HCT116 (cell line): ENCODE measurements around the gene MED16. TPM values are rescaled to one million over a fixed set of nuclear protein-coding genes. Genes with fewer than 3 reads are reported as not detected.
"Not testable (repeated sequence)": the region's sequence is repeated elsewhere in the genome, so short reads cannot be mapped to it uniquely, and the experiment has no call there.

Source experiments
- ATAC-seq: fragments of 200-7000 bp; cut with Tn5 transposase; 2 replicates; pipeline ENCODE4 v1.9.1; 2020; ENCODE audit warnings: mild to moderate bottlenecking, moderate library complexity
- BruUV-seq: library from RNA; stranded (reverse); fragments of 400-500 nt; replicated peaks from 2 replicates; lab custom pipeline; 2021; lab: Mats Ljungman, UMichigan
- CTCF ChIA-PET: fragments of 300-600 bp; sonication (Branson Sonifier 250); formaldehyde crosslinking; loops from one replicate; lab custom pipeline; 2021; ENCODE audit warnings: antibody characterized with exemption; lab: Charles Lee
- POLR2A ChIA-PET: fragments of 300-600, 350-600 bp; sonication (Branson Sonifier 250); formaldehyde crosslinking; loops from one replicate; lab custom pipeline; 2021; ENCODE audit warnings: antibody characterized with exemption; lab: Charles Lee
- RAD21 ChIA-PET, 2 experiments: fragments of 300-600 bp; sonication (Branson Sonifier 250); formaldehyde crosslinking; loops; one replicate each; lab custom pipeline; 2023; ENCODE audit warnings: low total read pairs in 2 of 2; ENCODE audit not compliant: uncharacterized antibody in 2 of 2, unreplicated experiment in 2 of 2, low non-redundant PET in 1 of 2; lab: Charles Lee
- DNase-seq: peaks from one replicate; pipeline ENCODE4 v3.0.0-alpha.2; 2010; ENCODE audit warnings: low read depth, low spot score
- H2AFZ ChIP-seq: fragments of 200-600 bp; shearing (Covaris generic), sonication (generic); 2 replicates; pipeline ENCODE4 v1.6.1; 2017; ENCODE audit warnings: low read depth, mixed run types, mixed read lengths, antibody characterized with exemption, low read length; ENCODE audit not compliant: poor library complexity, severe bottlenecking
- H3K27ac ChIP-seq: 2 replicates; pipeline ENCODE4 v1.5.1; 2012; ENCODE audit warnings: low read depth, low read length
- H3K27me3 ChIP-seq: fragments of 200-600 bp; sonication (generic); 2 replicates; pipeline ENCODE4 v1.6.1; 2016; ENCODE audit warnings: mixed run types, low read length, mixed read lengths; ENCODE audit not compliant: insufficient read depth
- H3K36me3 ChIP-seq, 2 experiments: fragments of 200-500 bp in 1 of 2; fragments of 200-600 bp in 1 of 2; sonication (Bioruptor generic) in 1 of 2; sonication (generic) in 1 of 2; 2 replicates each; pipeline versions ENCODE4 v1.5.1 to v1.6.1; 2014 to 2016; ENCODE audit warnings: low read length in 2 of 2, inconsistent platforms in 1 of 2, mixed read lengths in 1 of 2, mixed run types in 1 of 2; ENCODE audit not compliant: insufficient read depth in 2 of 2, control insufficient read depth in 1 of 2
- H3K4me1 ChIP-seq, 2 experiments: fragments of 200-600 bp in 1 of 2; sonication (generic) in 1 of 2; 2 replicates each; pipeline versions ENCODE4 v1.5.1 to v1.6.1; 2012 to 2017; ENCODE audit warnings: low read length in 2 of 2, inconsistent platforms in 1 of 2, mild to moderate bottlenecking in 1 of 2, mixed read lengths in 1 of 2, mixed run types in 1 of 2, moderate library complexity in 1 of 2; ENCODE audit not compliant: insufficient read depth in 2 of 2, control insufficient read depth in 1 of 2
- H3K4me2 ChIP-seq: fragments of 200-600 bp; sonication (generic); 2 replicates; pipeline ENCODE4 v1.6.1; 2017; ENCODE audit warnings: mixed run types, low read length, mixed read lengths
- H3K4me3 ChIP-seq, 2 experiments: fragments of 200-600 bp in 1 of 2; sonication (generic) in 1 of 2; replicated peaks in 1 of 2; 2 replicates each; pipeline ENCODE4 v1.5.1; 2011 to 2016; ENCODE audit warnings: low read length in 2 of 2, control low read depth in 1 of 2, low read depth in 1 of 2, mild to moderate bottlenecking in 1 of 2, mixed read lengths in 1 of 2, mixed run types in 1 of 2
- H3K79me2 ChIP-seq: fragments of 200-600 bp; sonication (generic); 2 replicates; pipeline ENCODE4 v1.6.1; 2017; ENCODE audit warnings: mild to moderate bottlenecking, mixed run types, low read length, moderate library complexity, mixed read lengths; ENCODE audit not compliant: insufficient read depth
- H3K9ac ChIP-seq: fragments of 200-600 bp; sonication (generic); 2 replicates; pipeline ENCODE4 v1.6.1; 2016; ENCODE audit warnings: low read length, mixed read lengths
- H3K9me2 ChIP-seq: fragments of 200-600 bp; sonication (generic), shearing (Covaris generic); 2 replicates; pipeline ENCODE4 v1.6.1; 2017; ENCODE audit warnings: mixed run types, mild to moderate bottlenecking, moderate library complexity; ENCODE audit not compliant: insufficient read depth
- H3K9me3 ChIP-seq, 2 experiments: fragments of 200-500 bp in 1 of 2; fragments of 200-600 bp in 1 of 2; sonication (Bioruptor generic) in 1 of 2; sonication (generic) in 1 of 2; 2 replicates each; pipeline ENCODE4 v1.6.1; 2014 to 2017; ENCODE audit warnings: low read length in 2 of 2, mixed read lengths in 2 of 2, inconsistent platforms in 1 of 2, low read depth in 1 of 2, mild to moderate bottlenecking in 1 of 2, mixed run types in 1 of 2, moderate library complexity in 1 of 2; ENCODE audit not compliant: control insufficient read depth in 1 of 2, insufficient read depth in 1 of 2
- H4K20me1 ChIP-seq: fragments of 200-600 bp; sonication (generic), shearing (Covaris generic); 2 replicates; pipeline ENCODE4 v1.6.1; 2017; ENCODE audit warnings: mixed run types, mild to moderate bottlenecking, moderate library complexity; ENCODE audit not compliant: insufficient read depth
- CEBPB ChIP-seq: IDR thresholded peaks from 2 replicates; pipeline ENCODE4 v1.6.1; 2012; ENCODE audit warnings: low read depth
- EGR1 ChIP-seq: IDR thresholded peaks from 2 replicates; pipeline ENCODE4 v1.6.1; 2012; ENCODE audit warnings: low read depth
- ELF1 ChIP-seq: IDR thresholded peaks from 2 replicates; pipeline ENCODE4 v1.6.1; 2012; ENCODE audit warnings: low read depth, borderline replicate concordance
- EZH2 ChIP-seq: fragments of 200-600 bp; sonication (generic); IDR thresholded peaks from 2 replicates; pipeline ENCODE4 v1.6.1; 2017; ENCODE audit warnings: antibody characterized with exemption, mixed run types
- EZH2phosphoT487 ChIP-seq: fragments of 200-600 bp; IDR thresholded peaks from 2 replicates; pipeline ENCODE4 v1.6.1; 2018; ENCODE audit warnings: antibody characterized with exemption, borderline replicate concordance
- POLR2A ChIP-seq: IDR thresholded peaks from 2 replicates; pipeline ENCODE4 v1.7.0; 2011; ENCODE audit warnings: borderline replicate concordance; ENCODE audit not compliant: insufficient read depth, insufficient read length; ENCODE audit errors: extremely low read depth
- POLR2AphosphoS5 ChIP-seq: IDR thresholded peaks from 2 replicates; pipeline ENCODE4 v1.6.1; 2011; ENCODE audit warnings: mild to moderate bottlenecking, low read depth, low read length, moderate library complexity
- SIN3A ChIP-seq: IDR thresholded peaks from 2 replicates; pipeline ENCODE4 v1.6.1; 2012; ENCODE audit warnings: low read depth
- SP1 ChIP-seq: IDR thresholded peaks from 2 replicates; pipeline ENCODE4 v1.6.1; 2012; ENCODE audit warnings: low read depth
- SRF ChIP-seq: IDR thresholded peaks from 2 replicates; pipeline ENCODE4 v1.6.1; 2012; ENCODE audit warnings: low read depth
- TCF7L2 ChIP-seq: IDR thresholded peaks from 2 replicates; pipeline ENCODE4 v1.7.0; 2011; ENCODE audit warnings: borderline replicate concordance, inconsistent platforms; ENCODE audit not compliant: insufficient read depth, insufficient read length; ENCODE audit errors: extremely low read depth
- YY1 ChIP-seq: IDR thresholded peaks from 2 replicates; pipeline ENCODE4 v1.6.1; 2011; ENCODE audit warnings: low read length, low read depth, moderate library complexity, mild to moderate bottlenecking; ENCODE audit not compliant: insufficient replicate concordance; ENCODE audit errors: extremely low read depth
- intact Hi-C: fragments of 100-400 bp; cut with micrococcal nuclease; formaldehyde crosslinking; loops from 2 replicates; pipeline ENCODE4 v1.10.0; 2022
- total RNA-seq: library from RNA; stranded (reverse); gene quantifications from one replicate; pipeline ENCODE4 v1.2.1, GENCODE V29; 2021; ENCODE audit not compliant: unreplicated experiment
- TF ChIP-seq, protein P1 (sequence below), 3 experiments: fragments of 200-600 bp in 1 of 3; sonication (generic) in 1 of 3; IDR thresholded peaks in 2 of 3; conservative IDR thresholded peaks in 1 of 3; 2 replicates each; pipeline ENCODE4 v1.5.1; 2012 to 2017; ENCODE audit warnings: low read depth in 2 of 3, low read length in 2 of 3, antibody characterized with exemption in 1 of 3, borderline replicate concordance in 1 of 3, control low read depth in 1 of 3, mild to moderate bottlenecking in 1 of 3, mixed read lengths in 1 of 3, mixed run types in 1 of 3, moderate library complexity in 1 of 3; ENCODE audit not compliant: insufficient read depth in 1 of 3
- TF ChIP-seq, protein P2 (sequence below): IDR thresholded peaks from 2 replicates; pipeline ENCODE4 v1.6.1; 2012; ENCODE audit warnings: low read depth

MED16 gene
- total RNA-seq, 1 experiment from 2014 or later: 73.6 TPM

DNA sequence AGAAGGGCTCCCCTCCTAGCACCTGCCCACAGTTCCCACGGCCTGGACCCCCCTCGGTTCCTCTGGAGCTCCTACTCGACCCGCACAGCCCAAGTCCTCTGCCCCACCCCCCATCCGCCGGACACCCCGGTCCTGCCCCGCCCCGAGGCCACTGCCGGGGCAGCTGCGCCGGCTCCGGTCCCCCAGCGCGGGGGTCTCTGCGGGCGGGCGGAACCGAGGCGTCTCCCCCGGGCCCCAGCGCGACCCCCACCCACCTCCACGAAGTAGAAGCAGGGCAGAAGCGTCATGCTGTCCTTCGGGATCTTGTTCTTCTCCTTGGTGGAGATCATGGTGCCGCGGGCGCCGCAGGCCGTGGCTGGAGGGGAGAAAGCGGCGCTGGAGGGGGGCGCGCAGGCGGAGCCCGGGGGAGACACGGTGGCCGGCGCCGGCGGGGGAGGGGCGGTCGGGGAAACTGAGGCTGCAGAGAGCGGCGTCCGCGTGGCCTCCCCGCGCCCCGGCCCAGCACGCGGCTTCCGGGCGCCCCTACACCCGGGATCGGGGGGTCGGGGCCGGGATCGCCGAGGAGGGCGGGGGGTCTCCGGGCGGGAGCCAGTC is 71.7 kb downstream of the MED16 start:
- POLR2A ChIA-PET: no interaction called here
- RAD21 ChIA-PET: no interaction called here
- H3K4me3 ChIP-seq: no peak overlapping the region

DNA sequence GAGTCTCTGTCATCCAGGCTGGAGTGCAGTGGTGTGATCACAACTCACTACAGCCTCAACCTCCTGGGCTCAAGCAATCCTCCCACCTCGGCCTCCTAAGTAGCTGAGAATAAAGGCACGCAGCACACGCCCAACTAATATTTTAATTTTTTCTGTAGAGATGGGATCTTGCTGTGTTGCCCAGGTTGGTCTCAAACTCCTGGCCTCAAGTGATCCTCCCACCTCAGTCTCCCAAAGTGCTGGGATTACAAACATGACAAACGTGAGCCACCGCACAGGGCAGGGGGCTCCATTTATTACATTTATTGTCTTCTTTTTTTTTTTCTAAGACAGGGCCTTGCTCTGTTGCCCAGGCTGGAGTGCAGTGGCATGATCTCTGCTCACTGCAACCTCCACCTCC is 72.8 kb downstream of the MED16 start:
- H3K36me3 ChIP-seq, H3K4me1 ChIP-seq, ATAC-seq, CTCF ChIA-PET, H3K27me3 ChIP-seq, DNase-seq, H3K9ac ChIP-seq, H3K4me2 ChIP-seq, H2AFZ ChIP-seq, H3K9me3 ChIP-seq, intact Hi-C loops, POLR2A ChIA-PET, BruUV-seq, RAD21 ChIA-PET, H3K27ac ChIP-seq, H3K79me2 ChIP-seq, H3K9me2 ChIP-seq, H3K4me3 ChIP-seq, H4K20me1 ChIP-seq: not testable (repeated sequence)

More for the DNA sequence above, 71.7 kb downstream of the MED16 start:
- Histone ChIP-seq H2AFZ (no peak overlapping the region), H3K9me2 (no peaks in the 10 kb centered on the region), H3K79me2 (no peaks in the 10 kb centered on the region)
- no peak for ATAC-seq
- TF ChIP-seq ELF1 (no peak), EGR1 (no peak), SIN3A (no peak), CEBPB (no peak), SP1 (no peak), POLR2A (no peak), TCF7L2 (no peak), EZH2 (no peak), POLR2AphosphoS5 (no peak), SRF (no peak), EZH2phosphoT487 (no peak), YY1 (no peak)
- TF ChIP-seq, protein P1, sequence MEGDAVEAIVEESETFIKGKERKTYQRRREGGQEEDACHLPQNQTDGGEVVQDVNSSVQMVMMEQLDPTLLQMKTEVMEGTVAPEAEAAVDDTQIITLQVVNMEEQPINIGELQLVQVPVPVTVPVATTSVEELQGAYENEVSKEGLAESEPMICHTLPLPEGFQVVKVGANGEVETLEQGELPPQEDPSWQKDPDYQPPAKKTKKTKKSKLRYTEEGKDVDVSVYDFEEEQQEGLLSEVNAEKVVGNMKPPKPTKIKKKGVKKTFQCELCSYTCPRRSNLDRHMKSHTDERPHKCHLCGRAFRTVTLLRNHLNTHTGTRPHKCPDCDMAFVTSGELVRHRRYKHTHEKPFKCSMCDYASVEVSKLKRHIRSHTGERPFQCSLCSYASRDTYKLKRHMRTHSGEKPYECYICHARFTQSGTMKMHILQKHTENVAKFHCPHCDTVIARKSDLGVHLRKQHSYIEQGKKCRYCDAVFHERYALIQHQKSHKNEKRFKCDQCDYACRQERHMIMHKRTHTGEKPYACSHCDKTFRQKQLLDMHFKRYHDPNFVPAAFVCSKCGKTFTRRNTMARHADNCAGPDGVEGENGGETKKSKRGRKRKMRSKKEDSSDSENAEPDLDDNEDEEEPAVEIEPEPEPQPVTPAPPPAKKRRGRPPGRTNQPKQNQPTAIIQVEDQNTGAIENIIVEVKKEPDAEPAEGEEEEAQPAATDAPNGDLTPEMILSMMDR (IDR thresholded peaks at IDR 0.05 in 2 of 3, conservative IDR thresholded peaks at IDR 0.05 in 1 of 3; ENCODE audit: borderline replicate concordance in 1 of 3, insufficient read depth in 1 of 3, low read depth in 2 of 3, low read length in 2 of 3): no peak
- TF ChIP-seq, protein P2, sequence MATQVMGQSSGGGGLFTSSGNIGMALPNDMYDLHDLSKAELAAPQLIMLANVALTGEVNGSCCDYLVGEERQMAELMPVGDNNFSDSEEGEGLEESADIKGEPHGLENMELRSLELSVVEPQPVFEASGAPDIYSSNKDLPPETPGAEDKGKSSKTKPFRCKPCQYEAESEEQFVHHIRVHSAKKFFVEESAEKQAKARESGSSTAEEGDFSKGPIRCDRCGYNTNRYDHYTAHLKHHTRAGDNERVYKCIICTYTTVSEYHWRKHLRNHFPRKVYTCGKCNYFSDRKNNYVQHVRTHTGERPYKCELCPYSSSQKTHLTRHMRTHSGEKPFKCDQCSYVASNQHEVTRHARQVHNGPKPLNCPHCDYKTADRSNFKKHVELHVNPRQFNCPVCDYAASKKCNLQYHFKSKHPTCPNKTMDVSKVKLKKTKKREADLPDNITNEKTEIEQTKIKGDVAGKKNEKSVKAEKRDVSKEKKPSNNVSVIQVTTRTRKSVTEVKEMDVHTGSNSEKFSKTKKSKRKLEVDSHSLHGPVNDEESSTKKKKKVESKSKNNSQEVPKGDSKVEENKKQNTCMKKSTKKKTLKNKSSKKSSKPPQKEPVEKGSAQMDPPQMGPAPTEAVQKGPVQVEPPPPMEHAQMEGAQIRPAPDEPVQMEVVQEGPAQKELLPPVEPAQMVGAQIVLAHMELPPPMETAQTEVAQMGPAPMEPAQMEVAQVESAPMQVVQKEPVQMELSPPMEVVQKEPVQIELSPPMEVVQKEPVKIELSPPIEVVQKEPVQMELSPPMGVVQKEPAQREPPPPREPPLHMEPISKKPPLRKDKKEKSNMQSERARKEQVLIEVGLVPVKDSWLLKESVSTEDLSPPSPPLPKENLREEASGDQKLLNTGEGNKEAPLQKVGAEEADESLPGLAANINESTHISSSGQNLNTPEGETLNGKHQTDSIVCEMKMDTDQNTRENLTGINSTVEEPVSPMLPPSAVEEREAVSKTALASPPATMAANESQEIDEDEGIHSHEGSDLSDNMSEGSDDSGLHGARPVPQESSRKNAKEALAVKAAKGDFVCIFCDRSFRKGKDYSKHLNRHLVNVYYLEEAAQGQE: no peak
- TF ChIP-seq, all 23 proteins: peak for 0
- no peaks in the 10 kb centered on the region for H3K9me3 ChIP-seq
- no peak overlapping the region for H3K27ac ChIP-seq
- no peaks in the 10 kb centered on the region for H4K20me1 ChIP-seq
- no TSS peak for BruUV-seq
- intact Hi-C loops: no loop called here
- H3K4me1 ChIP-seq: peaks cover 5 to 7% of the 10 kb centered on the region in 2 experiments; a peak in 2 of 4 replicates
- no peaks in the 10 kb centered on the region for H3K36me3 ChIP-seq
- no peaks in the 10 kb centered on the region for H3K27me3 ChIP-seq
- H3K9ac ChIP-seq: no peak overlapping the region
- no peak overlapping the region for H3K4me2 ChIP-seq
- CTCF ChIA-PET: no interaction called here
- no peak for DNase-seq
